Middle frontal gyrus (tissue), 1 donor: ENCODE data around the gene ARL15.
A peak's percentile ranks its signal among the peaks of the same experiment; 100 is the strongest.
"Not testable (repeated sequence)": the region's sequence is repeated elsewhere in the genome, so short reads cannot be mapped to it uniquely, and the experiment has no call there.

Experiments
- DNase-seq: peaks from one replicate; pipeline ENCODE4 v3.0.0-alpha.2; 2015; ENCODE audit warnings: low spot score; ENCODE audit errors: extremely low spot score

The ARL15 gene

DNA sequence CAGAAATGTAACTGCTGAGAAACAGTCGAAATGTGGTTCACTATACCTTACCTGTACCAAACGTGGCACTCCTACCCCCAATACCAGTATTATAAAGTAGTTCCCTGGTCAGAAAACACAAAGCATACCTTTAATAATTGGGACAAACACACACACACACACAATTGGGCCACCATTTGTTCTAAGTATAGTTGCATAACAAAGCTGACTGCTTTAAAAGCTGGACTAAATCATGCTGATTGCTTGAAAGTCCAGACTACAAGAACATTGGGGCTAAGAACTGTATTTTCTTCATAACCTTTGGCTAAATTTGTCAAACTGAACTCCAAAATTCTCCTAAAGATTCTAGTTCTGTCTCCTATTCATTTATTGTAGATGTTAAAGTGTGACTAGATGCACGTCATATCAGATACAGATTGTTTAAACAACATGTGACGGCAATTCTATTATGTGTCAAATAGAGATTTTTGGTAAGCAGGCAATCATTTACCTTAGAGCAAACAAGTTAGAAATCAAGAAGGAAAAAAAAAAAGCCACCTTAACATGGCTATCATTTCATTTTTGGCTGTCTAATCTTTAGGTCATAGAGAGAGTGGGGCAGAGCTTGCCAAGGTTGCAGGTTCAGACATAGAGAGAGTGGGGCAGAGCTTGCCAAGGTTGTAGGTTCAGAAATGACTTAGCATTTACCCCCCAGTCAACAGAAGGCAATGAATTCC, 265.1 kb downstream of the ARL15 start:
- DNase-seq, result no peak

- DNase-seq, result not testable (repeated sequence)
These were observed 266.1 kb downstream of the ARL15 start for GRCh38 chr5:54044276-54044675.

DNA sequence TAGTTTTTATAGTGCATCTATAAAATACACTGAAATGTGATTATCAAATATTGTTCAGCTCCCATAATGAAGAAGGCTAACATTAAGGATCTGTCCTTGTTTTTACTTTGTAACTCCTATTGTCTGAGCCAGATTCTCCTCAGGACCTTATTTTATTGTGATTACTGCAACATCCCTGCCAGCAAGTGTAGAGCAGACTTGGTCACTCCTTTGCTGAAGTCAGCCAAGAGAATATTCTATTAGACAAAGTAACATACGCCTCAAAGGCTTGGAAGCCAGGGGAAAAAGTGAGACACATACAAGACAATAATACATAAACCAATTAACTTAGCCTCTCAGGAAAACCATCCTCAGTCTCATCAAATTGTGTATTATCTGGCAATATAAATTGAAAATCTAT, 269.6 kb downstream of the ARL15 start:
- no peak for DNase-seq

GRCh38 chr5:54040018-54040417, 270.4 kb downstream of the ARL15 start:
- no peak for DNase-seq

GRCh38 chr5:54037205-54037604, 273.2 kb downstream of the ARL15 start:
- no peak for DNase-seq

GRCh38 chr5:54030981-54031380, 279.4 kb downstream of the ARL15 start:
- no peak for DNase-seq

- no peak for DNase-seq
These were observed 285.9 kb downstream of the ARL15 start for GRCh38 chr5:54024466-54024865.

DNA sequence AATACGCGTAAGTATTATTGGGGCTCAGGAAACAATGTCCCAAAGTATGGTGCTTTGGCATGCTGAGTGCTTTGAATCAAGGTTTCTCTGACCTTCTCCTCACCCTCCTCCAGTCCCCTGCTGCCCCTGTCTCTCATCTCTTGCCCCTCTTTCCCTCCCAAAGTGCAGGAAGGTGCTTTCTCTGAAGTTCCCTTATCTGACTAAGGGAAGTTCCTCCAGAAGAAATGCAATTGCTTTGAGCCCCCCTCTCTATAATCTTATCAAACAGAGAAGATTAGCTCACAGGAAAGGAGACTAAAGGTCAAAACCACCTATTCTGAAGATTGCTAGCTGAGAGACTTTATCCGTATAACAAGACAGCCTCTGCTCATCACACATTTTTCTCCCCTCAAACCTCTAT, 288.1 kb downstream of the ARL15 start:
- DNase-seq, result no peak

DNA sequence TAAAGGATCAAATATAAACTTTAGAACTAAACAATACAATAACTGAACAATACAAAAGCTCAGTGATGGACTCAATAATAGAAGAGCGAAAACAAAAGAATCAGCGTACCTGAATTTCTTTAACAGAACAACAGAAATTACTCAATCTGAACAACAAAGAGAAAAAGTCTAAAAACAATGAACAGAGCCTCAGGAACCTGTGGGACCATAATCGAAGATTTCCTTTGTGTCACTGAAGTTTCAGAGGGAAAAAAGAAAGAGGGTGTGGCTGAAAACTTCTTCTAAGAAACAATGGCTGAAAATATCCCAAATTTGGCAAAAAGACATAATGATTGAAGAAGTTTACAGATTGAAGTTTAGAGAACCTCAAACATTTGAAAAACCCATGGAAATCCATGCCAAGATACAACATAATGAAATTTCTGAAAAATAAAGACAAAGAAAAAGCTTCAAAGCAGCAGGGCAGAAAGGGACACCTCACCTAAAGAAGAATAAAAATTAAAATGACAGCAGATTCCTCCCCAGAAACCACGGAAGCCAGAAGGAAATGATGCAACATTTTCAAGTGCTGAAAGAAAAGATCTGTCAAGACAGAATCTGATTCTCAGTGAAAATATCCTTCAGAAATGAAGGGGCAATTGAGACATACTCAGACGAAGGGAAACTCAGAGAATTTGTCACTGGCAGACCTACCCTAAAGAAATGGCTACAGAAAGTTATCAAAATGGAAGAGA, 288.8 kb downstream of the ARL15 start:
- no peak for DNase-seq

DNA sequence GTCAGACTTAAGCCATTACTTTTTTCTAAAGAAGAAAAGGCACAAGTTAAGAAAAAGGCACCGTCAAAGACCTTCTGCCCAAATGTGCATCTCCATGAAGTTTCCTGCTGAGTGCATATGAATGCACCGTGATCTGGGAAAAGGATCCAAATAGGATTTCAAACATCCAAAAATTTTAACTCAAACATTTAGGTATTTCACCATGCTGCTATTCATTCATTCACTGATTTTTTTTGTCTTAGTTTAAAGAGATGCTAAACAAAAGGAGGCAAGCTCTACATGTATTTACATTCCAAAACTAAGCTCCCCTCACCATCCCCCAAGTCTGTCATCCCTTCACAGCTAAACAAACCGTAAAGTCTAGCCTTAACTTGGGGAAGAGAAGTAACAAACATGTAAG, 291.9 kb downstream of the ARL15 start:
- no peak for DNase-seq

DNA sequence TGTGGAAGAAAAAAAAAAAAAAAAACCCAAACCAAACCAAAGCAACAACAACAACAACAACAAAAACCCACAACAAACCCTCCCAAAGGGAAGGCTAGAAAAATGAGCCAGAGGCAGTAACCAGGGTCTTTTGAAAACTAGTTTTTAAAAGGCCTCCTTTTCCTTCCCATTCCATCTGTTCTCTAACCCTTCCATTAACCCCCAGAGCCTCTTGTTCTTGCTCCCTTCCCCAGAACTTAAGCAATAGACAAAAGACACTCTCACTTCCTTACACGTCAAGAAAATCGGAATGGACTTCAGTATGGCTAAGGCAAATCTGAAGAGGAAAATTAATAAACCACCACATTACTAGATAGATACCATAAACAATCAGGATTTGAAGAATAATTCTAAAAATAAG, 292.8 kb downstream of the ARL15 start:
- no peak for DNase-seq

DNA sequence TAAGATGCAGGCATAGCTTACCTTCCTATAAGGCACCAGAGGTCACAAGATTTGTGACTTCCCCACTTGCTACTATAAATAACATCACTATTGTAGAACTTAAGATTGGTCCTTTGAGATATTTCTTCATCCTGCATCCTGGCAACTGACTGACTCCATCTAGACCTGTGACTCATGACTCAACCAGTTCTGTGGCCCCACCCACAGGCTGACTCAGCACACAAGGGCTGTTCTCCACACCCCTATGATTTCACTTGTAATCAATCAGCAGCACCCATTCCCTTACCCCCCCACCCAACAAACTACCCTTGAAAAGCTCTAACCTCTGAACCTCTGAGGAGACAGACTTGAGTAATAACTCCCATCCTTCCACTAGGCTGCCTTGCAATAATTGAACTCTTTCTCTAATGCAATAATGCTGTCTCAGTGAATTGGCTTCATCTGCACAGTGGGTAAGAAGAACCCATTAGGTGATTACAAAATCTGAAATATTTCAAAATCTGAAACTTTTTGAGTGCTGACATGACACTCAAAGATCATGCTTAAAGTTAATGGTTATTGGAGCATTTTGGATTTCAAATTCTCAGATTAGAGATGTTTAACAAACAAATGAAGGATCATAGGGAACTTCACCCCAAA, 296.7 kb downstream of the ARL15 start:
- no peak for DNase-seq

GRCh38 chr5:54009828-54010227, 300.5 kb downstream of the ARL15 start:
- DNase-seq, result no peak

DNA sequence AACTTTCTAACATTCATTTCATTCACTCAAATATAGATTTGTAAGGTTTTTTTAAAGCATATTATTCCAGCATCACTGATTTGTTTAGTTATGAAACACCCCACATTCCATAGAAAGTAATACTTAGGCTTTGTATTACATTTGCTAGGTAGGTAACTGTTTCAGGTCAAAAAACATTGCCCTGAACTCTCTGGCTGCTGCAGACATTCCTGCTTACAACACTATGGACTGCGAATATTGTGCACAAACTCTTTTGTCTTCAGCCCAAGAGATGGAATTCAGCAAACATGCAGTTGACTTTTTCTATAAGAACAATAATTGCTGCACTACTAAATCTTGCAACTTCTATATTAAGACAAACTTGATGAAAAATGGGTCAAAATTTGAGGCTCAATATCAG, 301.0 kb downstream of the ARL15 start:
- no peak for DNase-seq

- no peak for DNase-seq
These were observed 302.3 kb downstream of the ARL15 start for GRCh38 chr5:54007827-54008777.

DNA sequence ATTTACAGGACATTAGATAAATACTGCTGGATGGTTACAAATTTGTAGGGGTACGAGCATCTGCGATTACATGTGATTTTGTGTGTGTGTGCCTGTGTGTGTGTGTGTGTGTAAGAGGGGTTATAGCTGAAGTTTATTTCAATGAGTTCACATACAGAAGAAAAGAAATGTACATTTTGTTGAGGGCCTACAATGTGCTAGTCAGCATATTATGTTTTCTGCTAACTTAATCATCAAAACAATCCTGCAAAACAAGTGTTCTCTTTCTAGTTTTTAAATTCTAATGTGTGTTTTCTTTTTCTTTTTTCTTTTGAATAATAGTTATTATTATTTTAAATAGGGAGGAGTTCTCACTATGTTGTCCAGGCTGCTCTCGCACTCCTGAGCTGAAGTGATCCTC, 305.7 kb downstream of the ARL15 start:
- no peak for DNase-seq

DNA sequence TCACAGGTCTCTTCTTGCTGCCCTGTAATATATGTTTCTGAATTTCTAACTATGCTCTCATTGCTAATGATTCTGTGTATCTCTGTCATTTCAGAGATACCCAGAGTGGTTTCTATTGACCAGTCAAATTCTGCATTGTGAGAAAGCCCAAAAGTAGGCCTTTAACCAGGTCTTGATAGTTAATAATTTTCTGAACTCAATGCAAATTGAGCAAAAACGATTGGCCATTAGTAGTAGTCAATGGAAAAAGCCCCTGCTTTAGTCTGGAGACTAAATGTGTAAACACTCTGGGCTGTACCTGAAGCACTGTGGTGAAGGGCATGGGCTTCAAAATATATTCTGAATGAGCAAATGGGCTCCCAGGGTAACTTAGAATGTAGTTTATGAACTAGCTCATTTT, 307.6 kb downstream of the ARL15 start:
- no peak for DNase-seq

GRCh38 chr5:54001976-54002775, 308.2 kb downstream of the ARL15 start:
- peak; percentile 26 for DNase-seq

- DNase-seq, result no peak
These were observed 310.4 kb downstream of the ARL15 start for GRCh38 chr5:54000011-54000410.

DNA sequence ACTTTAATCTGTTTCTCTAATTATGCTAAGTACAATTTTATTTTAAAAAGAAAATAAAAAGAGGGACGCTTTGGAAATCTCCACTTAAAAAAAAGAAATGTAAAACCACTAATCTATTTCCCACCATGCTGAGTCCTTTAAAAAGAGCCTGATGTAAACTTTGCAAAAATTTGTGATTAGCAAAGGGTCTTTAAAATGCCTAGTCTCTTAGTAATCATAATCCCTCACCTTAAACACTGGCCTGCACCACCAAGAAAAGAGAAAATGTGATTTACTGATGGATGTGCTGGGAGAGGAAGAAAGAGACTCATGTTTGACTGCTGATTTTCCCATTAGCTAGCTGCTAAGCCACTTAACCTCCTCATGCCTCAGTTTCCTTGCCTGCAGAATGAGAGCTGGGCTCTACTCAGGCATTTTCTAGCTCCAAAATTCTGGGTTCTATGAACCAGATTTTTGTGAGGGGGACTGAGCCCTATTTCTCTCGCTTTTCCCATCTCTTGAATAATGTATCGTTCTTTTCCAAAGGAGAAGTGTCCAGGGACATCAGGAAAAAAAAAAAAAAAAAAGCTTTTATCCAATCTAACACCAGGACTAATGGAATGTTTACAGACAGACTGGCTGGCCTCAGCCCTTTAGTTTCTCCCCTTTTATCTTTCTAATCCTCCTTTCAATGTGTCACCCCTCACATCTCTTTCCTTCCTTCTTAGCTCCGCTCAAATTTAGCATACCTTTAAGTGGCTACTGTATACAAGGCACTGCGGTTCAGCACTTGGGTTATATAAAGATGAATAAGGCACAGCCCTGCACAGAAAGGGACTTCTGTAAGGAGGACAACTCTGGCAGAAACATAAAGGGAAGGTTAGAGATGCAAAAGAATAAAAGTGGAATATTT, 312.4 kb downstream of the ARL15 start:
- no peak for DNase-seq
